Cardiac muscle cell (in vitro differentiated cells and primary cell): Measurements from ENCODE around the gene NASP. TPM values are rescaled to one million over a fixed set of nuclear protein-coding genes. Genes with fewer than 3 reads are reported as not detected.

Experiments used
- DNase-seq, 2 donors: peaks; one replicate each; pipeline versions ENCODE4 v3.0.0 to v3.0.0-alpha.2; 2010 to 2017; ENCODE audit warnings: low read depth in 1 of 2, low spot score in 1 of 2
- H3K27ac ChIP-seq: fragments of 200-600 bp; sonication (generic); 2 replicates; pipeline ENCODE4 v1.5.1; 2016
- H3K27me3 ChIP-seq: fragments of 200-600 bp; sonication (generic); 2 replicates; pipeline ENCODE4 v1.6.0; 2016; ENCODE audit warnings: control low read depth
- H3K36me3 ChIP-seq: fragments of 200-600 bp; sonication (generic); 2 replicates; pipeline ENCODE4 v1.5.1; 2016; ENCODE audit warnings: control low read depth
- H3K4me1 ChIP-seq: fragments of 200-600 bp; sonication (generic); 2 replicates; pipeline ENCODE4 v1.8.1; 2017; ENCODE audit warnings: low read depth, mild to moderate bottlenecking, mixed run types
- H3K4me3 ChIP-seq: fragments of 200-600 bp; sonication (generic); 2 replicates; pipeline ENCODE4 v1.5.1; 2016; ENCODE audit warnings: mild to moderate bottlenecking
- H3K9me3 ChIP-seq: fragments of 200-600 bp; sonication (generic); 2 replicates; pipeline ENCODE4 v1.5.1; 2017; ENCODE audit warnings: low read depth, mild to moderate bottlenecking, control low read depth
- polyA plus RNA-seq: library from polyadenylated mRNA; unstranded; fragments of >200 nt; fragmentation: Nextera tagmentation; extraction: Ambion mirVana; gene quantifications from 2 replicates; pipeline ENCODE4 v1.2.1, GENCODE V29; 2016
- total RNA-seq: library from RNA; depleted of rRNA; stranded (reverse); fragments of >200 nt; gene quantifications from 2 replicates; pipeline ENCODE4 v1.2.3, GENCODE V29; 2016
- TF ChIP-seq, protein P1 (sequence below): IDR thresholded peaks from 2 replicates; pipeline ENCODE4 v1.5.1; 2012; ENCODE audit warnings: low read depth, mild to moderate bottlenecking, low read length

The NASP gene
- total and polyA plus RNA-seq, 2 experiments from 2014 or later: 89.3 to 172 TPM

DNA sequence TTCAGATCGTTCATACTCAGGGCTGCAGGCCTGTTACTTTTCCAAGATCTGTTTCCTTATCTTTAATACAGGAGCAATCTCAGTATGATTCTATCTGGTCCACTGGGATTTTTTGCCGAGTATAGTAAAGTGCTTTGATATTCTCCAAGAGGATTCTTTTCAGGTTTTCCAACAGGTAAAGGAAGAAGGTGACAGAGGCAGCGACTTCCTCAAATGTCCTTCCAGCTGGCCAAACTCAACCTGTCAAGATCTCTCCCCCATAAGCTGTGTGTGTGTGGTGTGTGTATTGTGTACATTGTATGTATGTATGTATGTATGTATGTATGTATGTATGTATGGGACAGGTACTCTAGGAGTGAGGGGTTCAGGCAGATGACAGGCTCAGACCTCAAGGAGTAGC lies 32.2 kb upstream of the NASP start:
- Histone ChIP-seq H3K4me3 (peak overlapping the region; percentile 44), H3K4me1 (peaks cover 14% of the 10 kb centered on the region), H3K9me3 (no peaks in the 10 kb centered on the region), H3K36me3 (peaks cover 11% of the 10 kb centered on the region), H3K27me3 (no peaks in the 10 kb centered on the region), H3K27ac (peak overlapping the region; percentile 96)
- TF ChIP-seq, protein P1, sequence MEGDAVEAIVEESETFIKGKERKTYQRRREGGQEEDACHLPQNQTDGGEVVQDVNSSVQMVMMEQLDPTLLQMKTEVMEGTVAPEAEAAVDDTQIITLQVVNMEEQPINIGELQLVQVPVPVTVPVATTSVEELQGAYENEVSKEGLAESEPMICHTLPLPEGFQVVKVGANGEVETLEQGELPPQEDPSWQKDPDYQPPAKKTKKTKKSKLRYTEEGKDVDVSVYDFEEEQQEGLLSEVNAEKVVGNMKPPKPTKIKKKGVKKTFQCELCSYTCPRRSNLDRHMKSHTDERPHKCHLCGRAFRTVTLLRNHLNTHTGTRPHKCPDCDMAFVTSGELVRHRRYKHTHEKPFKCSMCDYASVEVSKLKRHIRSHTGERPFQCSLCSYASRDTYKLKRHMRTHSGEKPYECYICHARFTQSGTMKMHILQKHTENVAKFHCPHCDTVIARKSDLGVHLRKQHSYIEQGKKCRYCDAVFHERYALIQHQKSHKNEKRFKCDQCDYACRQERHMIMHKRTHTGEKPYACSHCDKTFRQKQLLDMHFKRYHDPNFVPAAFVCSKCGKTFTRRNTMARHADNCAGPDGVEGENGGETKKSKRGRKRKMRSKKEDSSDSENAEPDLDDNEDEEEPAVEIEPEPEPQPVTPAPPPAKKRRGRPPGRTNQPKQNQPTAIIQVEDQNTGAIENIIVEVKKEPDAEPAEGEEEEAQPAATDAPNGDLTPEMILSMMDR: no peak
- DNase-seq: no peak

DNA sequence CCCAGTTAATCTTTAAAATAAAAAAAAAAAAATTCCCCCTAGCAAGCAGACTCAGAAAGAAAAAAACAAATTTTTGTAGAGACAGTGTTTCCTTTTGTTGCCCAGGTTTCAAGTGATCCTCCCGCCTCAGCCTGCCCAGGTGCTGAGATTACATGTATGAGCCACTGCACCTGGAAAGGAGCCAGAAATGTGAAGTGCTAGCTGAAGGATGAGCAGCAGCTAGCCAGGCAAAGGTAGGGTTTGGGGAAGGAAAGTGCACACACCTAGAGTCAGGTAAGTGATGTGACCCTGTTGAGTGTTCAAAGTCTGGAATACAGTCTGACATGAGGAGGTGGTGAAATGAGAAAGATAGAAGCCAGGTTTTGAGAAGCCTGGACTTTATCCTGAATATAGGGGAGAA lies 31.5 kb upstream of the NASP start:
- DNase-seq: no peak

DNA sequence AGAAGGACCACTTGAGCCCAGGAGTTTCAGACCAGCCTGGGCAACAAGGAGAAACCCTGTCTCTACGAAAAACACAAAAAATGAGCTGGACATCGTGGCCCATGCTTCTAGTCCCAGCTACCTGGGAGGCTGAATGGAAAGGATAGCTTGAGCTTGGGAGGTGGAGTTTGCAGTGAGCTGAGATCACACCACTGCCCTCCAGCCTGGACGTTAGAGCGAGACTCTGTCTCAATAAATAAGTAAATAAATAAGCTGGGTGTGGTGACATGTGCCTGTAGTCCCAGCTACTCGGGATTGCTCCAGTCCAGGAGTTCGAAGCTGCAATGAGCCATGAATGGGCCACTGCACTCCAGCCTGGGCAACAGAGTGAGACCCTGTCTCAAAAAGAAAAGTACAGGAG lies 29.6 kb upstream of the NASP start:
- H3K36me3 ChIP-seq: peaks cover 11% of the 10 kb centered on the region
- no peak for DNase-seq
- no peak overlapping the region for H3K4me3 ChIP-seq
- H3K4me1 ChIP-seq: peaks cover 14% of the 10 kb centered on the region
- no peaks in the 10 kb centered on the region for H3K27me3 ChIP-seq
- H3K9me3 ChIP-seq: no peaks in the 10 kb centered on the region
- TF ChIP-seq, protein P1: no peak
- H3K27ac ChIP-seq: no peak overlapping the region

More for the DNA sequence above, 31.5 kb upstream of the NASP start:
- TF ChIP-seq, protein P1: no peak
- H3K4me1 ChIP-seq: peaks cover 14% of the 10 kb centered on the region
- H3K27me3 ChIP-seq: no peaks in the 10 kb centered on the region
- H3K27ac ChIP-seq: no peak overlapping the region
- H3K9me3 ChIP-seq: no peaks in the 10 kb centered on the region
- H3K4me3 ChIP-seq: no peak overlapping the region
- peaks cover 11% of the 10 kb centered on the region for H3K36me3 ChIP-seq

DNA sequence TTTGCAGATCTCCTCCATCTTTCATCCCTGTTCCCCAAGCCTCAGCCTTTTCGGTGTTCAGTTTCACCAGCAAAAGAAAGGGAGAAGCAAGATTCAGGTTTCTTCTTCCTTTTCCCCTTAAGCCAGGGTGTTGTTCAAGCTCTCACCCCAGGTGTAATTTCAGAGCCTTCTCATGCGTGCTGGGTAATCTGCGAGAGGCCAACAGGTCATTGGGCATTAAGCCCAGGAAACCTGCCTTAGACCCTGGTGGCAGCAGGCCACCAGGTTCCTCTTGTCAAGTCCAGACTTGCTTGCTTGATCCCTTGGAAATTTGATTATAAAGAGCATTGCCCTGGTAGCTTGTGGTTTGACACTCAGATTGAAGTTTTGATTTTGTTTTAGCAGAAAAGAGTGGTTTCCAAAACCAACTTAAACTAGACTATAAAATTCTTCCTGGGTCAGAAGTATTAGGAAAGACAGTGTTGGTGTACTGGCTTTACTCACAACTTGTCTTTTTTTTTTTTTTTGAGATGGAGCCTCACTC lies 26.4 kb upstream of the NASP start:
- no peaks in the 10 kb centered on the region for H3K27me3 ChIP-seq
- H3K36me3 ChIP-seq: peaks cover 15% of the 10 kb centered on the region
- H3K4me1 ChIP-seq: no peaks in the 10 kb centered on the region
- no peak overlapping the region for H3K4me3 ChIP-seq
- peak overlapping the region; percentile 55 for H3K27ac ChIP-seq
- DNase-seq: no peak
- TF ChIP-seq, protein P1: no peak
- no peaks in the 10 kb centered on the region for H3K9me3 ChIP-seq

DNA sequence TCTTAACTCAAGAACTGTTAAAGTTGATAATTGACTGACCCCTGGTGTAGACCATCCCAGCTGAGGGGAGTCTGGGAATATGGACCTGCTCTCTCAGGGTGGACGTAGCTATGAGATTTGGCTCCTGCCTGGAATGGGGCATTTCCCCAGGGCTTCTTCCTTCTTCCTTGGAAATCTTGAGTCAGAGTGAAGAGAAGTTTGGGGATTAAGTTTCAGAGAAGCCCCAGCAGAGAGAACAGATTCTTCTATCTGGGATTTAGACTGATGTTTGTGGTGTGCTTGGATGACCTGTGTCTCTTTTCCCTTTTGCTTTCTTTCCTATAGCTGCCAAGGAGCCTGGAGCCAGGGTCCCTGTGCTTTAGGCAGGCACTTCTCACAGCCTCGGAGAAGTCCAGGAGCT lies 20.0 kb upstream of the NASP start:
- H3K27ac ChIP-seq: peak overlapping the region; percentile 73
- H3K36me3 ChIP-seq: peaks cover 18% of the 10 kb centered on the region
- H3K4me3 ChIP-seq: no peak overlapping the region
- H3K9me3 ChIP-seq: no peaks in the 10 kb centered on the region
- peaks cover 11% of the 10 kb centered on the region for H3K4me1 ChIP-seq
- DNase-seq: no peak
- H3K27me3 ChIP-seq: no peaks in the 10 kb centered on the region
- TF ChIP-seq, protein P1: no peak

DNA sequence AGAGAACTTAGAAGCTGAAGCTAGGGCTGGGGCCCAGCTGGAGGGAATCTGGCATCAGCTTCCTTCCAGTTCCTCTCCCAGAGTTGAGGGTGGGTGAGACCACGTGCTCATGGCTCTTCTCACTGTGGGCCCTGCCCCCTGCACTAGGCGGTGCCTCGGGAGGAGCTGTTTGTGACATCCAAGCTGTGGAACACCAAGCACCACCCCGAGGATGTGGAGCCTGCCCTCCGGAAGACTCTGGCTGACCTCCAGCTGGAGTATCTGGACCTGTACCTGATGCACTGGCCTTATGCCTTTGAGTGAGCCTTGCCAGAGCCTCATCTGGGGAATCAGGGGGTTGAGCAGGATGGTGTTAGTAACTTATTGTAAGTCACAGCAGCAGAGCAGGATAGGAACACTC lies 17.1 kb upstream of the NASP start:
- peaks cover 17% of the 10 kb centered on the region for H3K36me3 ChIP-seq
- TF ChIP-seq, protein P1: no peak
- DNase-seq: peak in 1 of 2 donors; percentile 16
- peaks cover 11% of the 10 kb centered on the region for H3K4me1 ChIP-seq
- no peaks in the 10 kb centered on the region for H3K27me3 ChIP-seq
- H3K4me3 ChIP-seq: no peak overlapping the region
- peak overlapping the region; percentile 39 for H3K27ac ChIP-seq
- H3K9me3 ChIP-seq: no peaks in the 10 kb centered on the region
